H9 (cell line): Measurements from ENCODE around the gene NUP62CL. TPM values are rescaled to one million over a fixed set of nuclear protein-coding genes. Genes with fewer than 3 reads are reported as not detected.

Experiments
- DNase-seq: peaks from one replicate; pipeline ENCODE4 v3.0.0-alpha.2; 2017
- H2AFZ ChIP-seq: one replicate; pipeline ENCODE4 v1.6.1; 2013; ENCODE audit warnings: mild to moderate bottlenecking, low read length, control low read depth, moderate library complexity
- H2AK5ac ChIP-seq: 2 replicates; pipeline ENCODE4 v1.6.1; 2013; ENCODE audit warnings: low read length, control low read depth, mixed read lengths; ENCODE audit not compliant: insufficient read length
- H2BK120ac ChIP-seq: one replicate; pipeline ENCODE4 v1.6.1; 2013; ENCODE audit warnings: low read depth, mild to moderate bottlenecking, low read length, control low read depth, inconsistent platforms; ENCODE audit not compliant: poor library complexity, severe bottlenecking
- H2BK12ac ChIP-seq: 2 replicates; pipeline ENCODE4 v1.6.1; 2013; ENCODE audit warnings: low read length, control low read depth, mixed read lengths, low read depth; ENCODE audit not compliant: insufficient read length
- H2BK15ac ChIP-seq: 2 replicates; pipeline ENCODE4 v1.6.1; 2013; ENCODE audit warnings: low read depth, low read length, control low read depth
- H2BK20ac ChIP-seq: one replicate; pipeline ENCODE4 v1.6.1; 2013; ENCODE audit warnings: low read depth, mild to moderate bottlenecking, low read length, control low read depth, inconsistent platforms; ENCODE audit not compliant: poor library complexity, severe bottlenecking
- H2BK5ac ChIP-seq: 2 replicates; pipeline ENCODE4 v1.6.1; 2013; ENCODE audit warnings: low read length, control low read depth, mixed read lengths; ENCODE audit not compliant: insufficient read length
- H3K14ac ChIP-seq: 2 replicates; pipeline ENCODE4 v1.6.1; 2013; ENCODE audit warnings: low read length, control low read depth; ENCODE audit not compliant: insufficient read depth
- H3K18ac ChIP-seq: 2 replicates; pipeline ENCODE4 v1.6.1; 2013; ENCODE audit warnings: low read depth, mild to moderate bottlenecking, mixed read lengths, low read length, control low read depth; ENCODE audit not compliant: insufficient read length
- H3K23ac ChIP-seq: 2 replicates; pipeline ENCODE4 v1.6.1; 2013; ENCODE audit warnings: low read length, control low read depth, mixed read lengths, low read depth; ENCODE audit not compliant: insufficient read length
- H3K23me2 ChIP-seq: 2 replicates; pipeline ENCODE4 v1.6.1; 2013; ENCODE audit warnings: low read depth, mild to moderate bottlenecking, mixed read lengths, low read length, control low read depth; ENCODE audit not compliant: insufficient read length, poor library complexity, severe bottlenecking
- H3K27ac ChIP-seq: 2 replicates; pipeline ENCODE4 v1.5.1; 2013; ENCODE audit warnings: low read length, control low read depth, mixed read lengths, low read depth; ENCODE audit not compliant: insufficient read length
- H3K27me3 ChIP-seq: 2 replicates; pipeline ENCODE4 v1.6.1; 2013; ENCODE audit warnings: low read length, control low read depth, inconsistent platforms; ENCODE audit not compliant: insufficient read depth
- H3K4ac ChIP-seq: 2 replicates; pipeline ENCODE4 v1.6.1; 2013; ENCODE audit warnings: low read depth, mild to moderate bottlenecking, control low read depth, inconsistent platforms, low read length, moderate library complexity
- H3K4me1 ChIP-seq: 2 replicates; pipeline ENCODE4 v1.6.1; 2013; ENCODE audit warnings: low read length, control low read depth, inconsistent platforms; ENCODE audit not compliant: insufficient read depth
- H3K4me2 ChIP-seq: 2 replicates; pipeline ENCODE4 v1.6.1; 2013; ENCODE audit warnings: low read length, control low read depth, mixed read lengths; ENCODE audit not compliant: insufficient read length, insufficient read depth
- H3K56ac ChIP-seq: 2 replicates; pipeline ENCODE4 v1.6.1; 2013; ENCODE audit warnings: low read depth, mild to moderate bottlenecking, mixed read lengths, low read length, control low read depth; ENCODE audit not compliant: insufficient read length
- H3K79me1 ChIP-seq: 2 replicates; pipeline ENCODE4 v1.6.1; 2013; ENCODE audit warnings: low read depth, mild to moderate bottlenecking, moderate library complexity, low read length, control low read depth, inconsistent platforms; ENCODE audit not compliant: insufficient read depth, poor library complexity, severe bottlenecking
- H3K79me2 ChIP-seq: 2 replicates; pipeline ENCODE4 v1.6.1; 2013; ENCODE audit warnings: low read length, control low read depth, inconsistent platforms; ENCODE audit not compliant: insufficient read depth
- H3K9ac ChIP-seq: 2 replicates; pipeline ENCODE4 v1.6.1; 2013; ENCODE audit warnings: low read length, control low read depth, mixed read lengths; ENCODE audit not compliant: insufficient read length; ENCODE audit errors: extremely low read depth
- H3K9me3 ChIP-seq: one replicate; pipeline ENCODE4 v1.6.1; 2013; ENCODE audit warnings: low read depth, low read length, inconsistent platforms; ENCODE audit not compliant: control insufficient read depth
- H3T11ph ChIP-seq: one replicate; pipeline ENCODE4 v1.6.1; 2013; ENCODE audit warnings: mild to moderate bottlenecking, low read length, control low read depth, inconsistent platforms
- H4K20me1 ChIP-seq: one replicate; pipeline ENCODE4 v1.6.1; 2013; ENCODE audit not compliant: control insufficient read depth, insufficient read length, insufficient read depth
- H4K5ac ChIP-seq: 2 replicates; pipeline ENCODE4 v1.6.1; 2013; ENCODE audit warnings: low read depth, mild to moderate bottlenecking, mixed read lengths, low read length, control low read depth; ENCODE audit not compliant: insufficient read length
- H4K8ac ChIP-seq: replicated peaks from 2 replicates; pipeline ENCODE4 v1.6.1; 2013; ENCODE audit warnings: low read length, control low read depth, mixed read lengths, low read depth; ENCODE audit not compliant: insufficient read length
- H4K91ac ChIP-seq: 2 replicates; pipeline ENCODE4 v1.6.1; 2013; ENCODE audit warnings: low read depth, mild to moderate bottlenecking, moderate library complexity, mixed read lengths, low read length, control low read depth; ENCODE audit not compliant: insufficient read length
- H3K27ac Mint-ChIP-seq, 3 experiments: 2 replicates in 2 of 3; 3 replicates in 1 of 3; pipeline ENCODE4 v1.8.0; 2020 to 2021; ENCODE audit warnings: mixed read lengths in 3 of 3, mild to moderate bottlenecking in 1 of 3, moderate library complexity in 1 of 3
- H3K27me3 Mint-ChIP-seq: 2 replicates; pipeline ENCODE4 v1.8.0; 2021; ENCODE audit warnings: low read depth, mild to moderate bottlenecking, moderate library complexity, mixed read lengths
- H3K36me3 Mint-ChIP-seq, 3 experiments: 2 replicates in 2 of 3; 3 replicates in 1 of 3; pipeline ENCODE4 v1.8.0; 2020 to 2021; ENCODE audit warnings: low read depth in 3 of 3, mixed read lengths in 3 of 3; ENCODE audit not compliant: insufficient read depth in 1 of 3
- H3K4me1 Mint-ChIP-seq, 2 experiments: 2 replicates each; pipeline ENCODE4 v1.8.0; 2020; ENCODE audit warnings: mixed read lengths in 2 of 2
- H3K4me3 Mint-ChIP-seq, 2 experiments: 2 replicates in 1 of 2; 3 replicates in 1 of 2; pipeline ENCODE4 v1.8.0; 2020 to 2021; ENCODE audit warnings: mild to moderate bottlenecking in 2 of 2, mixed read lengths in 2 of 2, moderate library complexity in 1 of 2
- H3K9me3 Mint-ChIP-seq, 2 experiments: 2 replicates in 1 of 2; 3 replicates in 1 of 2; pipeline ENCODE4 v1.8.0; 2020; ENCODE audit warnings: mild to moderate bottlenecking in 2 of 2, mixed read lengths in 2 of 2, moderate library complexity in 1 of 2
- WGBS: extraction: QIAGEN DNeasy Blood & Tissue Kit; methylation state at CpG from one replicate; pipeline ENCODE4 v1.1.7; 2013; ENCODE audit warnings: missing lambda C conversion rate, low lambda C conversion rate, mixed read lengths; ENCODE audit not compliant: insufficient read length; ENCODE audit errors: extremely low coverage; 5-methylcytosine and 5-hydroxymethylcytosine counted together
- total RNA-seq: library from RNA; stranded (reverse); gene quantifications from 2 replicates; pipeline ENCODE4 v1.2.1, GENCODE V29; 2021
- TF ChIP-seq, protein P1 (sequence below): fragments of 200-600 bp; sonication (generic); conservative IDR thresholded peaks from 3 replicates; pipeline ENCODE4 v1.8.0; 2021; ENCODE audit warnings: antibody characterized with exemption, mild to moderate bottlenecking

NUP62CL gene
- total RNA-seq, 1 experiment from 2014 or later, result 3.9 TPM

DNA sequence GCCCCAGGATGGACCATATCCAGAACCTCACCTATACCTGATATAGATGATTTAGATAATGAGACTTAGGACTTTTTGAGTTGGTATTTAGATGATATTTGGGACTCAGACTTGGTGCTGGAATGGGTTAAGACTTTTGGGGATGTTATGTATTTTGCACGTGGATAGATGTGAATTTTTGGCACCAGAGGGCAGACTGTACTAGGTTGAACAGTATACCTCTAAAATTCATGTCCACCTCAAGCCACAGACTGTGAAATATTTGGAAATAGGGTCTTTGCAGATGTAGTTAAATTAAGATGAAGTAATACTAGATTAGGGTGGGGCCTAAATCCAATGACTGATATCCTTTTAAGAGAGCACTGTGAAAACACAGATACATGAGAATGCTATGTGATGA, 103.3 kb downstream of the NUP62CL start:
- H3K56ac ChIP-seq, result no peak overlapping the region
- no peak overlapping the region for H4K8ac ChIP-seq
- H3T11ph ChIP-seq, result no peak overlapping the region
- H2BK120ac ChIP-seq, result no peak overlapping the region
- no peak overlapping the region for H3K14ac ChIP-seq
- TF ChIP-seq, protein P1, sequence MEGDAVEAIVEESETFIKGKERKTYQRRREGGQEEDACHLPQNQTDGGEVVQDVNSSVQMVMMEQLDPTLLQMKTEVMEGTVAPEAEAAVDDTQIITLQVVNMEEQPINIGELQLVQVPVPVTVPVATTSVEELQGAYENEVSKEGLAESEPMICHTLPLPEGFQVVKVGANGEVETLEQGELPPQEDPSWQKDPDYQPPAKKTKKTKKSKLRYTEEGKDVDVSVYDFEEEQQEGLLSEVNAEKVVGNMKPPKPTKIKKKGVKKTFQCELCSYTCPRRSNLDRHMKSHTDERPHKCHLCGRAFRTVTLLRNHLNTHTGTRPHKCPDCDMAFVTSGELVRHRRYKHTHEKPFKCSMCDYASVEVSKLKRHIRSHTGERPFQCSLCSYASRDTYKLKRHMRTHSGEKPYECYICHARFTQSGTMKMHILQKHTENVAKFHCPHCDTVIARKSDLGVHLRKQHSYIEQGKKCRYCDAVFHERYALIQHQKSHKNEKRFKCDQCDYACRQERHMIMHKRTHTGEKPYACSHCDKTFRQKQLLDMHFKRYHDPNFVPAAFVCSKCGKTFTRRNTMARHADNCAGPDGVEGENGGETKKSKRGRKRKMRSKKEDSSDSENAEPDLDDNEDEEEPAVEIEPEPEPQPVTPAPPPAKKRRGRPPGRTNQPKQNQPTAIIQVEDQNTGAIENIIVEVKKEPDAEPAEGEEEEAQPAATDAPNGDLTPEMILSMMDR, result no peak; the same call in 2 of the 3 replicates
- no peak overlapping the region for H2BK5ac ChIP-seq
- no peak overlapping the region for H3K4me2 ChIP-seq
- no peaks in the 10 kb centered on the region for H3K9me3 ChIP-seq
- no peak overlapping the region for H3K18ac ChIP-seq
- H2BK12ac ChIP-seq, result no peak overlapping the region
- no peaks in the 10 kb centered on the region for H3K4me1 ChIP-seq
- no peak overlapping the region for H2AK5ac ChIP-seq
- no peak overlapping the region for H2AFZ ChIP-seq
- H4K5ac ChIP-seq, result no peak overlapping the region
- no peaks in the 10 kb centered on the region for H3K27me3 Mint-ChIP-seq
- no CpG with 5 or more reads among the region's 1 CpG for WGBS
- H2BK20ac ChIP-seq, result no peak overlapping the region
- H3K23me2 ChIP-seq, result no peaks in the 10 kb centered on the region
- H3K23ac ChIP-seq, result no peak overlapping the region
- H3K27ac ChIP-seq, result no peak overlapping the region
- no peaks in the 10 kb centered on the region for H4K20me1 ChIP-seq
- H3K27ac Mint-ChIP-seq, result no peak overlapping the region
- no peak overlapping the region for H3K4me3 Mint-ChIP-seq
- H3K4me1 Mint-ChIP-seq, result no peaks in the 10 kb centered on the region
- no peak overlapping the region for H2BK15ac ChIP-seq
- DNase-seq, result no peak
- no peaks in the 10 kb centered on the region for H3K79me1 ChIP-seq
- no peaks in the 10 kb centered on the region for H3K27me3 ChIP-seq
- peaks cover 17 to 29% (median 26%) of the 10 kb centered on the region in 3 experiments for H3K36me3 Mint-ChIP-seq
- no peak overlapping the region for H4K91ac ChIP-seq
- no peak overlapping the region for H3K9ac ChIP-seq
- H3K79me2 ChIP-seq, result no peaks in the 10 kb centered on the region
- peaks cover 0 to 34% of the 10 kb centered on the region in 2 experiments; a peak in 1 of 5 replicates for H3K9me3 Mint-ChIP-seq
- H3K4ac ChIP-seq, result no peak overlapping the region
